Right kidney (tissue), 1 donor: Measurements from ENCODE around the gene CX3CL1.
A peak's percentile ranks its signal among the peaks of the same experiment; 100 is the strongest.
"Not testable (repeated sequence)": the region's sequence is repeated elsewhere in the genome, so short reads cannot be mapped to it uniquely, and the experiment has no call there.

Experiments used
- DNase-seq: peaks from one replicate; pipeline ENCODE4 v3.0.0-alpha.2; 2016

CX3CL1 gene

DNA sequence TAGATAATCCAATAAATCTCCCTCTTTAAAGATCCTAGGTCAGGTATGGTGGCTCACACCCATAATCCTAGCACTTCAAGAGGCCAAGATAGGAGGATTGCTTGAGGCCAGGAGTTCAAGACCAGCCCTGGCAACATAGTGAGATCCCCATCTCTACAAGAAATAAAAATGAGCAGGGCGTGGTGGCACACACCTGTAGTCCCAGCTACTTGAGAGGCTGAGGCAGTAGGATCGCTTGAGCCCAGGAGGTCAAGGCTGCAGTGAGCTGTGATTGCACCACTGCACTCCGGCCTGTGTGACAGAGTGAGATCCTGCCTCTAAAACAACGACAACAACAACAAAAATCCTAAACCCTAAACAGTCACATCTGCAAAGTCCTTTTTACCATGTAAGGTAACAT, 15.7 kb upstream of the CX3CL1 start:
- DNase-seq = no peak

DNA sequence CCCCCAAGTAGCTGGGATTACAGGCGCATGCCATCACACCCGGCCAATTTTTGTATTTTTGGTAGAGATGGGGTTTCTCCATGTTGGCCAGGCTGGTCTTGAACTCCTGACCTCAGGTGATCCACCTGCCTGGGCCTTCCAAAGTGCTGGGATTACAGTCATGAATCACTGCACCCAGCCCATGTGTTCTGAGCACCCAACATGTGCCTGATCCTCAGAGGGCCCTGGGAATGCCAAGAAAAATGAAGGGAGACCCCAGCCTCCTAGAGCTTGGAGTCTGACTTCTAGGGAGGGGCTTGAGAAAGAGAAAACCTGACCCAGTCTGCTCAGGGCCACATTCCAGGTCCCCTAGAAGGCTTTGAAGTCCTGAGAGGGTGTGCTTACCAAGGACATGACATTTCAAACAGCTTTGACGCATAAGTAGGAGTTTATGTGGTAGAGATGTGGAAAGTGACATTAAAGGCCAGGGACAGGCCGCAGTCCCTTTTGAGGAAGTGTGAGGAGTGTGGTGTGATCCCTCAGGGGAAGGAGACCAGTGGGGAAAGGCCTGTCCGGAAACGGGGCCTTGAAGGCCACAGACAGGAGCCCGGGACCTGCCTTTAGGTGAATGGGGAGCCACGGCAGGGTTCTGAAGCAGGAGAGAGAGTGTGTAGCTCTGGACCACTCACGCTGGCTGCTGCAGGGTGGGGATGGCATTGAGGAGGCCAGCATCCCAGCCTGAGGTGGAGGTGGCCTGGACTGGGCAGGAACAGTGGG, 14.8 kb upstream of the CX3CL1 start:
- DNase-seq = no peak

- no peak for DNase-seq
Observed at GRCh38 chr16:57358086-57358420, 14.2 kb upstream of the CX3CL1 start.

DNA sequence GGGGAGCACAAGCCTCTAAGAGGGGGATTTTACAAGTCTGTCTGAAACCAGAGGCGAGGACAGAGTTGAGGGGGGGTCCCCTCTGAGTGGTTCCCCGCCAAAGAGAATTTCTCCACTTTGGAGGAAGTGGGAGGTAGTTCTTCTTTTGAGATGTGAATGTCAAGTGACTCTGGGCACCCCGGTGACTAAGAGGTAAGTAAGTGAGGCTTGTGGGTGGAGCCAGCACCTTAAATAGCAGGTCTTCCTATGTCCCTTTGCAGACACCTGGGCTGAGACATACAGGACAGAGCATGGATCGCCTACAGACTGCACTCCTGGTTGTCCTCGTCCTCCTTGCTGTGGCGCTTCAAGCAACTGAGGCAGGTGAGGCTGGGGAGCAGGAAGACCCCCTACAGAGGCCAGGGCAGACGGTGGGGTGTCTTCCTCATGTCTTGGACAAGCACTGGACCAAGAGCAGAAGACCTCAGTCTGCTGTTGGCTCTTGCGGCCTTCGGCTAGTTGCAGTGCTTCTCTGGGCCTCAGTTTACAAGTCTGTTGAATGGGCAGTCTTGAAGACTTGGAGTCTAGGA, 13.7 kb upstream of the CX3CL1 start, which contains the start of gene CCL22:
TSS of gene CCL22 (plus strand) at position 257 of the 569 bp plus-strand sequence. CDS start at position 291, 34 bp downstream.
- DNase-seq = no peak

DNA sequence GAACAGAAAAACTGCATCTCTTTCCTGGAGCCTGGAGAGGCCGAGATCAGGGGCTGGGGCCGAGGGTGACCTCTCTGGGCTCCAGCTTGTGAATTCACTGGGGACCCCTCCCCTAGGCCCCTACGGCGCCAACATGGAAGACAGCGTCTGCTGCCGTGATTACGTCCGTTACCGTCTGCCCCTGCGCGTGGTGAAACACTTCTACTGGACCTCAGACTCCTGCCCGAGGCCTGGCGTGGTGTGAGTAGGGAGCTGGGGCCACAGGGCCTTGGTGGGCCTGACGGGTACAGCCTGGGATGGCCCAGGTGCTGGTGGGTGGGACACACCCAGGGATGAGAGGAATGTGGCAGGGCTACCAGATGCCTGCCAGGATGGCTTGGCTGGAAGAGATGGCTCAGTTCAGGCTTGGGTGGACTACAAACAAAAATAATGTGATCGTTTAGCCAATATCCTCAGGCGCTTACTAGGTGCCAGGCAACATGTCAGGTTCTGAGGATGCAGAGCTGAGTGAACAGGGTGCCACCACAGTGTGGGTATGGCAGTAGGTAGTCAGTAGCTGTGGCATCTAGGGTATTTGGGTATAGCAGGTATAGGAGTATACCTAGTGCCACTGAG, 11.9 kb upstream of the CX3CL1 start:
- no peak for DNase-seq

- no peak for DNase-seq
Observed at GRCh38 chr16:57361404-57361803, 10.9 kb upstream of the CX3CL1 start.

GRCh38 chr16:57364143-57364542, 8.1 kb upstream of the CX3CL1 start:
- DNase-seq = no peak

DNA sequence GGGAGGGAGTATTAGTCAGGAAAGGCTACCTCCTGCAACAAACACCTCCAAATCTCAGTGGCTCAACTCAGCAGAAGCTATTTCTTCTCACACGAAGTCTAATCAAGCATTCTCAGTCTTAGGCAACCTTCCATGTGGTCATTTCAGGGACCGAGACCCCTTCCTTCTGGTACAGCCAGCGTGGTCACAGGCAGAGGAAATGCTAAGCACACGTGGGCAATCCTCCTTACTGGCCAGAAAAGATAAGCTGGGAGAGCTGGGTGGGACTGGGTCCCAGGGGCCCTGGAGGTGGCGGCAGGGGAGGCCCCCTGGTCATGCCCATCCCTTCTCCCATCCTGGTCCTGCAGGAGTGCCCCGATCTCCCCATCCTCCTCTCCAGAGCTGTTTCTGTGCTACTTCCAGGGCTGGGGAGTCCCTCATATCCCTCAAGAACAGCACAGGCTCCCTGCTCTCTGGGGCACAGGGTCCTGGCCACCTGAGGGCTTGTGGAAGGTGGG, 5.7 kb upstream of the CX3CL1 start:
- DNase-seq = no peak

DNA sequence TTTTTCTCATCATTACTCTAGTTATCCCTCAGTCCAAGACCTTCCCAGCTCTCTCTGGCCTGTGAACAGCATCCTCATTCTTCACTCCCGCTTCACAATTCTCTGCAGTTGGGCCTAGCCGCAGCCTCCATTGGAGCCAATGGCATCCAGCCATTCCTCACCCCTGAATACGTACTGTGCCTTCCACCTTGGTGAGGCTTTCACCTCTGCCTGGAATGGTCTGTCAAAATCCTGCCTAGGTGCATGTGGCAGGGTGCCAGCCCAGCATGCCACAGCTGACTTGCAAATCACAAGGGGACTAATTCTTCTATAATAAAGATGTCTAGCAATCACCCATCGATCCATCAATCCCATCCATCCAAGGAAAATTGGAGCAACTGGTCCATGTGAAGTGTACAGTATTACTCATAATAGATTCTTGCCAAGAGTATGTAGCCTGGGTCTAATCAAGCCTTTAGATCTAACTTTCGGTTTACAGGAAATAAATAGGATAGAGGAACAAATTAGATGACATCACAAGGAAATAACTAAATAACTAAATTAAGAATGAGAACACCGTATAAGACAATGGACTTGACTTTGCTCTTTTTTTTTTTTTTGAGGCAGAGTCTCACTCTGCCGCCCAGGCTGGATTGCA, 5.1 kb upstream of the CX3CL1 start:
- DNase-seq = no peak

GRCh38 chr16:57371494-57372371, 557 bp upstream of the CX3CL1 start:
- DNase-seq = no peak

DNA sequence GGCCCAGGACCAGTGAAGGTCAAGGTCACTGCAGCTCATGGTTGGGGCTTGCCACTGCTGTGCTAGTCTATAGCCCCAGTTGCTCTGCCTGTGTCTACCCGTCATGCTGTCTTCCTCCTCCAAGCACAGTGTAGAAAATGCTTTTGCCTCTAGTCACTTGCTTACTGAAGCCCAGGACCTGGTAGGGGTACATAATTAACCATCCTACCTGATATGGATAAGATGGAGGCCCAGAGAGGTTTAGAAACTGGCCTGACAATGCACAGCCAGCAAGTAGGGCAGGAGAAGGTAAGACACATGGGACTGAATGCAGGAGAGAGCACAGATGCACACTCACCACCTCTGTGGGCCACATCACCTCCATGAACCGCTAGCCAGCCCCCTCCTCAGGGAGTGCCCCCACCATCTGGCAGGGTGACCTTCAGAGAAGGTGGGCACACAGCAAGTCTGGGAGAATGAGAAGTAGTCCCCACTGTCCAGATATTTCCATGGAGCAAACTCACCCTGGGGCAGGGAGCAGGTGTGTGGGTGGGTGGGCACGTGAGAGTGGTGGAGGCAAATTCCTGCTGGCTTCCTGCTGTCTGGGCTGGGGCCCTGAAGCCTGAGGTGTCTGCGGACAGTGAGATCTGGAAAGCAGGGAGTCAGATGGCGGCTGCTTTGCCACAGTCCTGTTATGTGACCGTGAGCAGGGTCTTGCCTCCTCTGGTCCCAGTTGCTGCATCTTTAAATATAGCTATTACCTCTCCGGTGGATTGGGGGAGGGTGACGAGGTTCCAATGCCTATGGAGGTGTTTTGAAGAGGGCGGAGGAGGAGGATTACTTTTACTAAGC, 1.0 kb downstream of the CX3CL1 start:
- DNase-seq = no peak

- peak; percentile 49 for DNase-seq
Observed at GRCh38 chr16:57374067-57374534, 1.8 kb downstream of the CX3CL1 start.

- not testable (repeated sequence) for DNase-seq
Observed at GRCh38 chr16:57374925-57375465, 2.7 kb downstream of the CX3CL1 start.

DNA sequence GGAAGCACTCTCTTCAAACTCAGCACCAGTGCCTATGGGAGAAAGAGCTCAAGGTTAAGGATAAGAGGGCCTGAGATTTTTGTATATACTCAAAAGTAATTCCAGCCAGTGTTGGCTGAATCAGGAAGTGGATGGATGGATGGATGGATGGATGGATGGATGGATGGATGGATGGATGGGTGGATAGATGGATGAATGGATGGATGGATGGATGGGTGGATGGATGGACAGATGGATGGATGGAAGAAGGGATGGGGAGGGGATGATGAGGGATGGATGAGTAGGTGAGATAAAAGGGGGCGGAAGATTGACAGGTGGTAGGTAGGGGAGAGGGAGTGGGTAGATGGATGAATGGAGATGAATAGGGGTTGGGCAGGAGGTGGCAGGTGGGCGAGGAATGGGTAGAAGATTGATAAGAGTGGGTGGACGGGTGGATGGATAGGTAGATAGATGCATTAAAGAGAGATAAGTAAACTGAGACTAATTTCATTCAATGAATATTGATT, 4.1 kb downstream of the CX3CL1 start:
- no peak for DNase-seq

- DNase-seq = no peak
Observed at GRCh38 chr16:57377080-57377841, 5.0 kb downstream of the CX3CL1 start.

- DNase-seq = no peak
Observed at GRCh38 chr16:57379579-57379978, 7.3 kb downstream of the CX3CL1 start.

DNA sequence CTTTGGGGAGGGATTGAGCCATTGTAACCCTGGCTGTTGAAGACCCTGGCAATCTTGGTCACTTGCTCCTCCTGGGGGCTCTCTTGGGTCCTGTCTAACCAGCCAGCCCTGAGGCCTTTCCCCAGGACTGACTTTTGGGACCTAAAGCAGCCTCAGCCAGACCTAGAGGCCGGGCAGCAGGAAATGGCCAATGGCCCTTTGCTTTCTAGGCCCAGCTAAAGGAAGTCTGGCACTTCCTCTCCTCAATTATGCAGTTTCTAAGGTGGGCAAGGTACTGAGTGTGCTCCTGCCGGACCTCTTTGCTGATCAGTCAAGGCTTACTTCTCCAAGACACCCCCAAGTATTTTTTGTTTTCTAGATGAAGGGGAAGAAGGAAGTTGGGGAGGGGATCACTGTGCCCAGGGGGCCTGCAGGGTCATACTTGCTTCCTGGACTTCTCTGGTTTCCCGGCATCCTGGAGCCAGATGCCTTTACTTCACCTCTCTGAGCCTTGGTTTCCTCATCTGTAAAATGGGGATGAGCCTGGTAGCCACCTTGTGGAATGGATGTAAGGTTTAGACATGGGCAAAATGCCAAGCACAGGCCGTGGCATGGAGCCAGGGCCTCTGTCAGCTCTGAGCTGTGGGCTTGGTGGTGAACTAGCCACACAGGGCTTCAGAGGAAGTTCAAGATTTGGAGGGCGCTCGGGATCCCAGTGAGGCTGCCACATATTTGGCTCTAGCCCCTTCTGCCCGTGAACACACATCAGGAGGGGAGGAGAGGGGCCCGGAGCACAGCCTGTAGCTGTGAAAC, 8.6 kb downstream of the CX3CL1 start:
- no peak for DNase-seq

DNA sequence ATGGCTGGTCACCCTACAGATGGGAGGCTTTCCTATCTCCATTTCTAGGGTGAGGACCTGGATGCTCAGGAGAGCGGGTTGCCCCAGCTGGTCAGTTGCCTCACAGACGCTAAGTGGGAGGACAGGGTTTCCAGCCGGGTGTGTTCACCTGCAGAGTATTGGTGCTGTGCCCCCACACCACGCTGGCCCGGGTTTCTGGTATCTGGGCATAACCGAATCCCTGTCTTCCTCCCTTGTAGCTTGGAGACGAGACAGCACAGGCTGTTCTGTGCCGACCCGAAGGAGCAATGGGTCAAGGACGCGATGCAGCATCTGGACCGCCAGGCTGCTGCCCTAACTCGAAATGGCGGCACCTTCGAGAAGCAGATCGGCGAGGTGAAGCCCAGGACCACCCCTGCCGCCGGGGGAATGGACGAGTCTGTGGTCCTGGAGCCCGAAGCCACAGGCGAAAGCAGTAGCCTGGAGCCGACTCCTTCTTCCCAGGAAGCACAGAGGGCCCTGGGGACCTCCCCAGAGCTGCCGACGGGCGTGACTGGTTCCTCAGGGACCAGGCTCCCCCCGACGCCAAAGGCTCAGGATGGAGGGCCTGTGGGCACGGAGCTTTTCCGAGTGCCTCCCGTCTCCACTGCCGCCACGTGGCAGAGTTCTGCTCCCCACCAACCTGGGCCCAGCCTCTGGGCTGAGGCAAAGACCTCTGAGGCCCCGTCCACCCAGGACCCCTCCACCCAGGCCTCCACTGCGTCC, 9.7 kb downstream of the CX3CL1 start:
- DNase-seq = no peak
